H9 (cell line): ENCODE data around the gene POLDIP3. TPM values are rescaled to one million over a fixed set of nuclear protein-coding genes. Genes with fewer than 3 reads are reported as not detected.
"Not testable (repeated sequence)": the region's sequence is repeated elsewhere in the genome, so short reads cannot be mapped to it uniquely, and the experiment has no call there.

Experiments
- DNase-seq: peaks from one replicate; pipeline ENCODE4 v3.0.0-alpha.2; 2017
- H2AFZ ChIP-seq: one replicate; pipeline ENCODE4 v1.6.1; 2013; ENCODE audit warnings: mild to moderate bottlenecking, low read length, control low read depth, moderate library complexity
- H2AK5ac ChIP-seq: 2 replicates; pipeline ENCODE4 v1.6.1; 2013; ENCODE audit warnings: low read length, control low read depth, mixed read lengths; ENCODE audit not compliant: insufficient read length
- H2BK120ac ChIP-seq: one replicate; pipeline ENCODE4 v1.6.1; 2013; ENCODE audit warnings: low read depth, mild to moderate bottlenecking, low read length, control low read depth, inconsistent platforms; ENCODE audit not compliant: poor library complexity, severe bottlenecking
- H2BK12ac ChIP-seq: 2 replicates; pipeline ENCODE4 v1.6.1; 2013; ENCODE audit warnings: low read length, control low read depth, mixed read lengths, low read depth; ENCODE audit not compliant: insufficient read length
- H2BK15ac ChIP-seq: 2 replicates; pipeline ENCODE4 v1.6.1; 2013; ENCODE audit warnings: low read depth, low read length, control low read depth
- H2BK20ac ChIP-seq: one replicate; pipeline ENCODE4 v1.6.1; 2013; ENCODE audit warnings: low read depth, mild to moderate bottlenecking, low read length, control low read depth, inconsistent platforms; ENCODE audit not compliant: poor library complexity, severe bottlenecking
- H2BK5ac ChIP-seq: 2 replicates; pipeline ENCODE4 v1.6.1; 2013; ENCODE audit warnings: low read length, control low read depth, mixed read lengths; ENCODE audit not compliant: insufficient read length
- H3K14ac ChIP-seq: 2 replicates; pipeline ENCODE4 v1.6.1; 2013; ENCODE audit warnings: low read length, control low read depth; ENCODE audit not compliant: insufficient read depth
- H3K18ac ChIP-seq: 2 replicates; pipeline ENCODE4 v1.6.1; 2013; ENCODE audit warnings: low read depth, mild to moderate bottlenecking, mixed read lengths, low read length, control low read depth; ENCODE audit not compliant: insufficient read length
- H3K23ac ChIP-seq: 2 replicates; pipeline ENCODE4 v1.6.1; 2013; ENCODE audit warnings: low read length, control low read depth, mixed read lengths, low read depth; ENCODE audit not compliant: insufficient read length
- H3K23me2 ChIP-seq: 2 replicates; pipeline ENCODE4 v1.6.1; 2013; ENCODE audit warnings: low read depth, mild to moderate bottlenecking, mixed read lengths, low read length, control low read depth; ENCODE audit not compliant: insufficient read length, poor library complexity, severe bottlenecking
- H3K27ac ChIP-seq: 2 replicates; pipeline ENCODE4 v1.5.1; 2013; ENCODE audit warnings: low read length, control low read depth, mixed read lengths, low read depth; ENCODE audit not compliant: insufficient read length
- H3K27me3 ChIP-seq: 2 replicates; pipeline ENCODE4 v1.6.1; 2013; ENCODE audit warnings: low read length, control low read depth, inconsistent platforms; ENCODE audit not compliant: insufficient read depth
- H3K4ac ChIP-seq: 2 replicates; pipeline ENCODE4 v1.6.1; 2013; ENCODE audit warnings: low read depth, mild to moderate bottlenecking, control low read depth, inconsistent platforms, low read length, moderate library complexity
- H3K4me1 ChIP-seq: 2 replicates; pipeline ENCODE4 v1.6.1; 2013; ENCODE audit warnings: low read length, control low read depth, inconsistent platforms; ENCODE audit not compliant: insufficient read depth
- H3K4me2 ChIP-seq: 2 replicates; pipeline ENCODE4 v1.6.1; 2013; ENCODE audit warnings: low read length, control low read depth, mixed read lengths; ENCODE audit not compliant: insufficient read length, insufficient read depth
- H3K56ac ChIP-seq: 2 replicates; pipeline ENCODE4 v1.6.1; 2013; ENCODE audit warnings: low read depth, mild to moderate bottlenecking, mixed read lengths, low read length, control low read depth; ENCODE audit not compliant: insufficient read length
- H3K79me1 ChIP-seq: 2 replicates; pipeline ENCODE4 v1.6.1; 2013; ENCODE audit warnings: low read depth, mild to moderate bottlenecking, moderate library complexity, low read length, control low read depth, inconsistent platforms; ENCODE audit not compliant: insufficient read depth, poor library complexity, severe bottlenecking
- H3K79me2 ChIP-seq: 2 replicates; pipeline ENCODE4 v1.6.1; 2013; ENCODE audit warnings: low read length, control low read depth, inconsistent platforms; ENCODE audit not compliant: insufficient read depth
- H3K9ac ChIP-seq: 2 replicates; pipeline ENCODE4 v1.6.1; 2013; ENCODE audit warnings: low read length, control low read depth, mixed read lengths; ENCODE audit not compliant: insufficient read length; ENCODE audit errors: extremely low read depth
- H3K9me3 ChIP-seq: one replicate; pipeline ENCODE4 v1.6.1; 2013; ENCODE audit warnings: low read depth, low read length, inconsistent platforms; ENCODE audit not compliant: control insufficient read depth
- H3T11ph ChIP-seq: one replicate; pipeline ENCODE4 v1.6.1; 2013; ENCODE audit warnings: mild to moderate bottlenecking, low read length, control low read depth, inconsistent platforms
- H4K20me1 ChIP-seq: one replicate; pipeline ENCODE4 v1.6.1; 2013; ENCODE audit not compliant: control insufficient read depth, insufficient read length, insufficient read depth
- H4K5ac ChIP-seq: 2 replicates; pipeline ENCODE4 v1.6.1; 2013; ENCODE audit warnings: low read depth, mild to moderate bottlenecking, mixed read lengths, low read length, control low read depth; ENCODE audit not compliant: insufficient read length
- H4K8ac ChIP-seq: replicated peaks from 2 replicates; pipeline ENCODE4 v1.6.1; 2013; ENCODE audit warnings: low read length, control low read depth, mixed read lengths, low read depth; ENCODE audit not compliant: insufficient read length
- H4K91ac ChIP-seq: 2 replicates; pipeline ENCODE4 v1.6.1; 2013; ENCODE audit warnings: low read depth, mild to moderate bottlenecking, moderate library complexity, mixed read lengths, low read length, control low read depth; ENCODE audit not compliant: insufficient read length
- H3K27ac Mint-ChIP-seq, 3 experiments: 2 replicates in 2 of 3; 3 replicates in 1 of 3; pipeline ENCODE4 v1.8.0; 2020 to 2021; ENCODE audit warnings: mixed read lengths in 3 of 3, mild to moderate bottlenecking in 1 of 3, moderate library complexity in 1 of 3
- H3K27me3 Mint-ChIP-seq: 2 replicates; pipeline ENCODE4 v1.8.0; 2021; ENCODE audit warnings: low read depth, mild to moderate bottlenecking, moderate library complexity, mixed read lengths
- H3K36me3 Mint-ChIP-seq, 3 experiments: 2 replicates in 2 of 3; 3 replicates in 1 of 3; pipeline ENCODE4 v1.8.0; 2020 to 2021; ENCODE audit warnings: low read depth in 3 of 3, mixed read lengths in 3 of 3; ENCODE audit not compliant: insufficient read depth in 1 of 3
- H3K4me1 Mint-ChIP-seq, 2 experiments: 2 replicates each; pipeline ENCODE4 v1.8.0; 2020; ENCODE audit warnings: mixed read lengths in 2 of 2
- H3K4me3 Mint-ChIP-seq, 2 experiments: 2 replicates in 1 of 2; 3 replicates in 1 of 2; pipeline ENCODE4 v1.8.0; 2020 to 2021; ENCODE audit warnings: mild to moderate bottlenecking in 2 of 2, mixed read lengths in 2 of 2, moderate library complexity in 1 of 2
- H3K9me3 Mint-ChIP-seq, 2 experiments: 2 replicates in 1 of 2; 3 replicates in 1 of 2; pipeline ENCODE4 v1.8.0; 2020; ENCODE audit warnings: mild to moderate bottlenecking in 2 of 2, mixed read lengths in 2 of 2, moderate library complexity in 1 of 2
- WGBS: extraction: QIAGEN DNeasy Blood & Tissue Kit; methylation state at CpG from one replicate; pipeline ENCODE4 v1.1.7; 2013; ENCODE audit warnings: missing lambda C conversion rate, low lambda C conversion rate, mixed read lengths; ENCODE audit not compliant: insufficient read length; ENCODE audit errors: extremely low coverage; 5-methylcytosine and 5-hydroxymethylcytosine counted together
- total RNA-seq: library from RNA; stranded (reverse); gene quantifications from 2 replicates; pipeline ENCODE4 v1.2.1, GENCODE V29; 2021
- TF ChIP-seq, protein P1 (sequence below): fragments of 200-600 bp; sonication (generic); conservative IDR thresholded peaks from 3 replicates; pipeline ENCODE4 v1.8.0; 2021; ENCODE audit warnings: antibody characterized with exemption, mild to moderate bottlenecking

Gene POLDIP3
- total RNA-seq, 1 experiment from 2014 or later, result 90.8 TPM

DNA sequence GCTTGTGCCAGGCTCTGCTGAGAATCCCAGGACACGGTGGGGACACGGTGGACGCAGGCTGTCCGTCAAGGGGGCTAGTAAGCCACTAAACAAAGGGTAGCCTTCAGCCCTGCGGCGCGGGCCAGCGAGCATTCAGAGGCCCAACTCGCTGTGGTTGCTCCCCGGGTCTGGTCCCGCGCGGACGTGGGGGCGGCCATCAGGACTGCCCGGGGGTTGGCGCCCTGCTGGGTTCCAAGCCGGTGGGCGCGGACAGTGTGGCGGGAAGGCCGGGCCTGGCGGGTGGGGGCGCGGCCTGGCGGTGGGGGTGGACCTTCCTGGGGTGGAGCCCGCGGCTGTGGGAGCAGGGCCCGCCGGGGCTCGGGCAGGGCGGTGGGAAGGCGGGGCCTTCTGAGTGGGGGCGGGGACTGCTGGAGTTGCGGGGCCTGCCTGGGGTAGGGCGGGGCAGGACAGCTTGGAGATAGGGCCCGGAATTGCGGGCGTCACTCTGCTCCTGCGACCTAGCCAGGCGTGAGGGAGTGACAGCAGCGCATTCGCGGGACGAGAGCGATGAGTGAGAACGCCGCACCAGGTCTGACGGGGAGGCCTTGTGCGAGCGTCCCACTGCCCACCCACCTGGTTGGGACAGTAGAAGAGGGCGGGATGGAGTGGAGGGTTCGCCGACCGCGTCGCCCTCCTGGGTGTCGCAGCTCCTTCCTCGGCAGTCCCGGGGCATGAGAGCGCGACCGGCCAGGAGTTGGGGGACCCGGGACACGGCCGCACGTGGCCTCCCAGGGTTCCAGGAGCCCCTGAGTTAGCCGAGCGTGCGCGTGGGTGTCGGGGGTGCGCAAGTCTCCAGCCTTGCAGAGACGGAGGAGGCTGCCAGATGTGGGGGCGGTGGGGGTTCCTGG, 61.0 kb downstream of the POLDIP3 start, which contains the start of gene SERHL2:
Gene SERHL2 (plus strand): TSS at position 482 of the 887 bp plus-strand sequence. CDS start 65 bp downstream, at position 547.
- Histone ChIP-seq H2AFZ (no peak within 1 kb of the TSS), H3T11ph (no peak within 1 kb of the TSS), H2AK5ac (no peak within 1 kb of the TSS), H4K20me1 (no peaks in the 10 kb centered on the region), H3K14ac (peak within 1 kb of the TSS; percentile 6; the same call in 1 of the 2 replicates), H2BK5ac (no peak within 1 kb of the TSS), H3K27me3 (peaks cover 3% of the 10 kb centered on the region; the same call in 1 of the 2 replicates), H3K23ac (no peak within 1 kb of the TSS), H3K4ac (no peak within 1 kb of the TSS), H2BK15ac (no peak within 1 kb of the TSS), H2BK120ac (no peak within 1 kb of the TSS), H3K4me2 (peak within 1 kb of the TSS; percentile 39), H3K56ac (no peak within 1 kb of the TSS), H3K79me2 (no peaks in the 10 kb centered on the region), H3K27ac (no peak within 1 kb of the TSS), H3K18ac (peak within 1 kb of the TSS; percentile 36), H3K79me1 (no peaks in the 10 kb centered on the region), H3K9me3 (peaks cover 4% of the 10 kb centered on the region), H4K91ac (no peak within 1 kb of the TSS), H3K23me2 (peaks cover 5% of the 10 kb centered on the region), H4K8ac (no peak within 1 kb of the TSS), H2BK12ac (no peak within 1 kb of the TSS), H4K5ac (no peak within 1 kb of the TSS), H3K4me1 (no peaks in the 10 kb centered on the region), H3K9ac (no peak within 1 kb of the TSS), H2BK20ac (no peak within 1 kb of the TSS)
- Mint-ChIP-seq H3K4me3 (peak within 1 kb of the TSS; percentile 70 to 85), H3K9me3 (peaks cover 16 to 19% of the 10 kb centered on the region in 2 experiments), H3K36me3 (peaks cover 3 to 11% (median 3%) of the 10 kb centered on the region in 3 experiments; a peak in 5 of 7 replicates), H3K27ac (peak within 1 kb of the TSS in 1 of 3 experiments; percentile 73; a peak in 2 of 7 replicates), H3K4me1 (peaks cover 13 to 16% of the 10 kb centered on the region in 2 experiments), H3K27me3 (peaks cover 48% of the 10 kb centered on the region)
- TF ChIP-seq, protein P1, sequence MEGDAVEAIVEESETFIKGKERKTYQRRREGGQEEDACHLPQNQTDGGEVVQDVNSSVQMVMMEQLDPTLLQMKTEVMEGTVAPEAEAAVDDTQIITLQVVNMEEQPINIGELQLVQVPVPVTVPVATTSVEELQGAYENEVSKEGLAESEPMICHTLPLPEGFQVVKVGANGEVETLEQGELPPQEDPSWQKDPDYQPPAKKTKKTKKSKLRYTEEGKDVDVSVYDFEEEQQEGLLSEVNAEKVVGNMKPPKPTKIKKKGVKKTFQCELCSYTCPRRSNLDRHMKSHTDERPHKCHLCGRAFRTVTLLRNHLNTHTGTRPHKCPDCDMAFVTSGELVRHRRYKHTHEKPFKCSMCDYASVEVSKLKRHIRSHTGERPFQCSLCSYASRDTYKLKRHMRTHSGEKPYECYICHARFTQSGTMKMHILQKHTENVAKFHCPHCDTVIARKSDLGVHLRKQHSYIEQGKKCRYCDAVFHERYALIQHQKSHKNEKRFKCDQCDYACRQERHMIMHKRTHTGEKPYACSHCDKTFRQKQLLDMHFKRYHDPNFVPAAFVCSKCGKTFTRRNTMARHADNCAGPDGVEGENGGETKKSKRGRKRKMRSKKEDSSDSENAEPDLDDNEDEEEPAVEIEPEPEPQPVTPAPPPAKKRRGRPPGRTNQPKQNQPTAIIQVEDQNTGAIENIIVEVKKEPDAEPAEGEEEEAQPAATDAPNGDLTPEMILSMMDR, result no peak
- WGBS, result no CpG with 5 or more reads among the region's 75 CpGs
- DNase-seq, result peak; percentile 98

DNA sequence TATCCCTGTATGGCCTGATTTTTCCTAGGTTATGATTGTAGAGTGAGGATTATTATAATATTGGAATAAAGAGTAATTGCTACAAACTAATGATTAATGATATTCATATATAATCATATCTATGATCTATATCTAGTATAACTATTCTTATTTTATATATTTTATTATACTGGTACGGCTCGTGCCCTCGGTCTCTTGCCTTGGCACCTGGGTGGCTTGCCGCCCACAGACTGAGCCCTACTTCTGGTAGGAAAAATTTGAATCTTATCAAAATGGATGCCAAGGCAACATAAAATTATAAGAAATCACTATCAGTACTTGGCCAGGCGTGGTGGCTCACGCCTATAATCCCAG, 62.4 kb downstream of the POLDIP3 start:
- Mint-ChIP-seq H3K4me3 (peak overlapping the region in 1 of 2 experiments; percentile 31; a peak in 2 of 5 replicates), H3K9me3 (peaks cover 16 to 19% of the 10 kb centered on the region in 2 experiments), H3K36me3 (peaks cover 3 to 11% (median 3%) of the 10 kb centered on the region in 3 experiments; a peak in 5 of 7 replicates), H3K27me3 (peaks cover 60% of the 10 kb centered on the region), H3K4me1 (peaks cover 15 to 19% of the 10 kb centered on the region in 2 experiments)
- not testable (repeated sequence) for H4K91ac ChIP-seq, H2BK120ac ChIP-seq, H2BK12ac ChIP-seq, H2BK20ac ChIP-seq, H3K9ac ChIP-seq, H3K56ac ChIP-seq, H3K79me1 ChIP-seq, H3K9me3 ChIP-seq, H3K18ac ChIP-seq, DNase-seq, H3K4me2 ChIP-seq, H3K23ac ChIP-seq, H3K27ac Mint-ChIP-seq, H3K27me3 ChIP-seq, H3T11ph ChIP-seq, H2AFZ ChIP-seq, H3K23me2 ChIP-seq, H3K79me2 ChIP-seq, H2BK15ac ChIP-seq, H4K8ac ChIP-seq, H3K14ac ChIP-seq, H2BK5ac ChIP-seq, H3K4me1 ChIP-seq, H4K5ac ChIP-seq, H3K4ac ChIP-seq, H4K20me1 ChIP-seq, H2AK5ac ChIP-seq, H3K27ac ChIP-seq
- no CpG with 5 or more reads among the region's 6 CpGs for WGBS
